IMR-90 (cell line): ENCODE data around the gene NAXE.

Experiments used
- CTCF ChIP-seq: conservative IDR thresholded peaks from 2 replicates; pipeline ENCODE4 v1.5.1; 2012; ENCODE audit warnings: mild to moderate bottlenecking, low read depth, low read length, improper control_type of control experiment
- MXI1 ChIP-seq: IDR thresholded peaks from 2 replicates; pipeline ENCODE4 v1.6.1; 2012; ENCODE audit warnings: low read depth, mild to moderate bottlenecking, low read length, moderate library complexity, borderline replicate concordance
- RFX5 ChIP-seq: IDR thresholded peaks from 2 replicates; pipeline ENCODE4 v1.8.0; 2012; ENCODE audit warnings: low read depth, mild to moderate bottlenecking, low read length, moderate library complexity
- SMC3 ChIP-seq: fragments of 150-350 bp; IDR thresholded peaks from 2 replicates; pipeline ENCODE4 v1.6.1; 2016; ENCODE audit warnings: low read depth, mild to moderate bottlenecking, antibody characterized with exemption, low read length, moderate library complexity

GRCh38 chr1:156596426-156596825 lies 4.8 kb downstream of the NAXE start:
- TF ChIP-seq CTCF (no peak), SMC3 (no peak), RFX5 (no peak), MXI1 (no peak)
